AG09319 (cell line): ENCODE results near the gene COTL1.
A peak's percentile ranks its signal among the peaks of the same experiment; 100 is the strongest.

Experiments
- DNase-seq: peaks from one replicate; pipeline ENCODE4 v3.0.0-alpha.2; 2010; ENCODE audit warnings: low read depth; ENCODE audit errors: extremely low read depth
- CTCF ChIP-seq: IDR thresholded peaks from 2 replicates; pipeline ENCODE4 v1.5.1; 2011; ENCODE audit warnings: low read depth, mild to moderate bottlenecking, inconsistent platforms, low read length, moderate library complexity

Gene COTL1

GRCh38 chr16:84618581-84619460 lies 943 bp upstream of the COTL1 start:
- peak; percentile 65 for DNase-seq
- no peak; the same call in 1 of the 2 replicates for TF ChIP-seq CTCF

DNA sequence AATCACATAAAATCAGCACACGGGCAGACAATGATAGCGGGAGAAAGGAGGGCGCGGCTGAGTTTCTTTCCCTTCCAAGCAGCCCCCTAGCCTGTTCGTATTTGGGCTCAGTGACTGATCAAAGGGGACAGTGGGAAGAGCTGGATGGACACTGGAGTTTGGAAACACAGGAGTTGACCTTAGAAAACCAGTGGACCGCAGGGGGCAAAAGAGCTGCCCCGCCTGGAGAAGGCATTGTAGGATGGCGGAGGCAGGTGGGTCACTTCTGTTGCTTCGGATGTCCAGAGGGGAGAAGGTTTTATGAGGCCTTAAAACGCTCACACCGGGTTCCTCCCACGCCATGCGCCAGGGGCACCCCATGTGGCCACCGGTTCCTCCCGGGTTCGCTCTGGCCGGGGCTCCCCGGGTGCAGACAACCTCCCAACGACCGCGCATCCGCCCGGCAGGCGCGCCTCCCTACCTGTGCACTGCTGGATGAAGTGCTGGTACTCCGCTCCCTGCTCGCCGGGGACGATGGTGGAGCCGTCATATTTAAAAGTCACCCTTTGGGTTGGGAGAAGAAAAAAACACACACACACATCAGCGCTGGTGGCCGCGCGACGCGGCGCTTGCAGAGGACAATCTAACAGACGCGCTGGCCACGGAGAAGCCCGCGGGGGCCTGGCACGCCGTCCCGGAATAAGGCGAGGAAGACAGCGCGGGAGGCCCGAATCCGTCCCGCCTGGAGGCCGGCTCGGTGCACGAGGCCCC lies 662 bp downstream of the COTL1 start:
- no peak for TF ChIP-seq CTCF
- DNase-seq = no peak

DNA sequence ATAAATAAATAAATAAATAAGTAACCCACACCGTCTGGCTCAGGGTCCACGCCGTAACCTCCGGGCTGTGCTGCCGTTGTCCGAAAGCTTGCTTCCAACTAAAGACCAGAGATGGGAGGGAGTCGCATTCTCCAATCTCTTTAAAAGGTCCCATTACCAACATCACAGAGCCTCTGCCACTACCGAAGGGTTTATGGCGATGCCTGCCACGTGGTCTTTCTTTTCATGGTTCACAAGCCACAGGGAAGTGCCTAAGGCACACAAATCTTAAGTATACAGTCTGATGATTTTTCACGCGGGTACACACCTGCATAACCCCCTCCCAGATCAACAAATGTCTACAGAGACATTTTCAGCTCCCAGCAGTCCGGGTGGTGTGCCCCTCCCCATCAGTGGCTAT lies 1.4 kb downstream of the COTL1 start:
- no peak for DNase-seq

GRCh38 chr16:84614968-84615813 lies 2.7 kb downstream of the COTL1 start:
- DNase-seq = no peak
- no peak for TF ChIP-seq CTCF

More for the DNA sequence above, 1.4 kb downstream of the COTL1 start:
- no peak for TF ChIP-seq CTCF

GRCh38 chr16:84614623-84614967 lies 3.3 kb downstream of the COTL1 start:
- DNase-seq = no peak
- no peak for TF ChIP-seq CTCF

- DNase-seq = no peak
- TF ChIP-seq CTCF = no peak
Observed at GRCh38 chr16:84614073-84614459, 3.8 kb downstream of the COTL1 start.
